Measurements from ENCODE around the gene ZNF227.

DNA sequence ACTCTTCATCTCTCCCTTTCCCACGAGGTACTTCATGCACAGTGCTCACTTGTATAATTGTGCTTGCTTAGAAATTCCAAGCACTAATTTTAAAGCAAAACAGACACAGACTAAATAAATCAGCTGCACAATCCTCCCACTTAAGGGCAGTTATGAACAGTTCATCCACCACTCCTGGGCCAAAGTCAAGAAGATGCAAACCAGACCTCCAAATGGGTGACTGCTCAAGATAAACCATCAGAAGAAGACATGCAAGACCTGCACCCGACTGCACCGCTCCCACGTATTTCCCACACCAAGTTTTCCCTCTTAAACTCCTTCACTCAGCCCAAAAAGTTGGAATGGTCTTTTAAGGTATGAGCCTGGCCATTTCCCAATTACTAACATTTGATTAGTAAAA is 72.6 kb downstream of the ZNF227 start:
- TF ChIP-seq CTCF (IDR thresholded peaks at IDR 0.05; ENCODE audit: low read depth, low read length) (no peak), EZH2phosphoT487 (IDR thresholded peaks at IDR 0.05; ENCODE audit: low read depth) (no peak)
